ENCODE measurements around the gene PPARA. TPM values are rescaled to one million over a fixed set of nuclear protein-coding genes. Genes with fewer than 3 reads are reported as not detected.

PPARA gene
- total and polyA plus RNA-seq, 2 of the 4 experiments (the other 2 are of a cell fraction): 3.1 to 7.0 TPM

DNA sequence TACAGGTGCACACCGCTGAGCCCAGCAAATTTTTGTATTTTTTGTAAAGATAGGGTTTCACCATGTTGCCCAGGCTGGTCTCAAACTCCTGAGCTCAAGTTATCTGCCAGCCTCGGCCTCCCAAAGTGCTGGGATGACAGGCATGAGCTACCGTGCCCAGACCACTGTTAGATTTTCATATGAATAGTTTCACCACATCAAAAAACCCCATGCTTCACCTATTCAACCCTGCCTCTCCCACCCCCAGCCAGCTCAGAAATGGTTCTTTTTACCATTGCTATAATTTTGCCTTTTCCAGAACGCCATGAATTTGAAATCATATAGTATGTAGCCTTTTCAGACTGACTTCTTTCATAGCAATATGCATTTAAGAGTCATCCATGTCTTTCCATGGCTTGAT, 61.9 kb downstream of the PPARA start:
- Histone ChIP-seq H2BK20ac (ENCODE audit: low read depth, low read length) (no peak overlapping the region), H3K36me3 (ENCODE audit: control insufficient read depth, insufficient read depth, low read length) (peaks cover 30% of the 10 kb centered on the region), H4K20me1 (ENCODE audit: insufficient read depth, low read length) (no peaks in the 10 kb centered on the region), H3K27ac (ENCODE audit: insufficient read depth, low read length) (no peak overlapping the region), H3K14ac (replicated peaks; ENCODE audit: low read depth, low read length) (no peak overlapping the region), H3K9me3 (ENCODE audit: control insufficient read depth, insufficient read depth, low read length) (peaks cover 9% of the 10 kb centered on the region), H4K8ac (ENCODE audit: low read depth in 2 of 2, low read length in 2 of 2) (no peak overlapping the region), H4K5ac (ENCODE audit: low read depth, low read length) (no peak overlapping the region), H3K9me1 (ENCODE audit: insufficient read depth, low read length) (0 out of 2 replicates have a peak, but pooled peaks cover 6% of the 10 kb centered on the region), H2BK120ac (ENCODE audit: low read depth, low read length) (no peak overlapping the region), H3K4ac (ENCODE audit: low read depth, low read length) (no peak overlapping the region), H2AK9ac (replicated peaks; ENCODE audit: low read depth, low read length, poor library complexity) (no peak overlapping the region), H3K4me3 (ENCODE audit: insufficient read depth, low read depth, low read length) (no peak overlapping the region), H3K56ac (ENCODE audit: extremely low read depth, insufficient read depth, low read length) (no peak overlapping the region), H2AK5ac (ENCODE audit: low read depth, low read length) (no peak overlapping the region), H3K9ac (ENCODE audit: low read depth, low read length) (no peak overlapping the region), H2AFZ (replicated peaks; ENCODE audit: low read length, poor library complexity) (no peak overlapping the region), H4K91ac (ENCODE audit: insufficient read depth, low read depth, low read length) (no peak overlapping the region), H3K23ac (ENCODE audit: low read depth, low read length) (no peak overlapping the region), H2BK5ac (ENCODE audit: low read depth, low read length, poor library complexity, severe bottlenecking) (no peak overlapping the region), H3K27me3 (ENCODE audit: control insufficient read depth, insufficient read depth, low read length) (no peaks in the 10 kb centered on the region), H3K4me2 (ENCODE audit: low read depth, low read length) (no peak overlapping the region), H3K18ac (ENCODE audit: low read depth, low read length) (no peak overlapping the region), H3K4me1 (ENCODE audit: control insufficient read depth, insufficient read depth, low read length) (no peaks in the 10 kb centered on the region), H2BK15ac (ENCODE audit: low read depth, low read length) (no peak overlapping the region), H3K79me1 (ENCODE audit: low read depth in 1 of 2, low read length in 2 of 2) (no peaks in the 10 kb centered on the region)
- ChIA-PET CTCF (no interaction called here), POLR2A (ENCODE audit: unreplicated experiment) (no interaction called here)
- BruUV-seq (replicated peaks): no TSS peak
- ATAC-seq (ENCODE audit: low read depth) (no peak), DNase-seq (no peak)
- no peak for TF ChIP-seq MAFK (IDR thresholded peaks at IDR 0.05; ENCODE audit: low read depth, low read length)
- no peak for TF ChIP-seq CHD1 (IDR thresholded peaks at IDR 0.05; ENCODE audit: low read depth, low read length)
- TF ChIP-seq RCOR1 (IDR thresholded peaks at IDR 0.05; ENCODE audit: insufficient replicate concordance, low read length): no peak
- TF ChIP-seq, protein P1, sequence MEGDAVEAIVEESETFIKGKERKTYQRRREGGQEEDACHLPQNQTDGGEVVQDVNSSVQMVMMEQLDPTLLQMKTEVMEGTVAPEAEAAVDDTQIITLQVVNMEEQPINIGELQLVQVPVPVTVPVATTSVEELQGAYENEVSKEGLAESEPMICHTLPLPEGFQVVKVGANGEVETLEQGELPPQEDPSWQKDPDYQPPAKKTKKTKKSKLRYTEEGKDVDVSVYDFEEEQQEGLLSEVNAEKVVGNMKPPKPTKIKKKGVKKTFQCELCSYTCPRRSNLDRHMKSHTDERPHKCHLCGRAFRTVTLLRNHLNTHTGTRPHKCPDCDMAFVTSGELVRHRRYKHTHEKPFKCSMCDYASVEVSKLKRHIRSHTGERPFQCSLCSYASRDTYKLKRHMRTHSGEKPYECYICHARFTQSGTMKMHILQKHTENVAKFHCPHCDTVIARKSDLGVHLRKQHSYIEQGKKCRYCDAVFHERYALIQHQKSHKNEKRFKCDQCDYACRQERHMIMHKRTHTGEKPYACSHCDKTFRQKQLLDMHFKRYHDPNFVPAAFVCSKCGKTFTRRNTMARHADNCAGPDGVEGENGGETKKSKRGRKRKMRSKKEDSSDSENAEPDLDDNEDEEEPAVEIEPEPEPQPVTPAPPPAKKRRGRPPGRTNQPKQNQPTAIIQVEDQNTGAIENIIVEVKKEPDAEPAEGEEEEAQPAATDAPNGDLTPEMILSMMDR (conservative IDR thresholded peaks at IDR 0.05; ENCODE audit: low read depth, low read length): no peak
- no peak for TF ChIP-seq RAD21 (IDR thresholded peaks at IDR 0.05; ENCODE audit: low read length)
- no peak for TF ChIP-seq MXI1 (IDR thresholded peaks at IDR 0.05; ENCODE audit: borderline replicate concordance, low read depth, low read length)
- TF ChIP-seq, protein P2, sequence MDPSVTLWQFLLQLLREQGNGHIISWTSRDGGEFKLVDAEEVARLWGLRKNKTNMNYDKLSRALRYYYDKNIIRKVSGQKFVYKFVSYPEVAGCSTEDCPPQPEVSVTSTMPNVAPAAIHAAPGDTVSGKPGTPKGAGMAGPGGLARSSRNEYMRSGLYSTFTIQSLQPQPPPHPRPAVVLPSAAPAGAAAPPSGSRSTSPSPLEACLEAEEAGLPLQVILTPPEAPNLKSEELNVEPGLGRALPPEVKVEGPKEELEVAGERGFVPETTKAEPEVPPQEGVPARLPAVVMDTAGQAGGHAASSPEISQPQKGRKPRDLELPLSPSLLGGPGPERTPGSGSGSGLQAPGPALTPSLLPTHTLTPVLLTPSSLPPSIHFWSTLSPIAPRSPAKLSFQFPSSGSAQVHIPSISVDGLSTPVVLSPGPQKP (IDR thresholded peaks at IDR 0.05; ENCODE audit: borderline replicate concordance, low read depth, low read length): no peak
- no peak for TF ChIP-seq SMC3 (IDR thresholded peaks at IDR 0.05; ENCODE audit: low read depth, low read length)
- TF ChIP-seq CEBPB (IDR thresholded peaks at IDR 0.05; ENCODE audit: low read depth, low read length): no peak
- TF ChIP-seq FOS (IDR thresholded peaks at IDR 0.05; ENCODE audit: low read depth, low read length): no peak
- TF ChIP-seq POLR2A (IDR thresholded peaks at IDR 0.05; ENCODE audit: low read depth, low read length): no peak
- TF ChIP-seq, protein P3, sequence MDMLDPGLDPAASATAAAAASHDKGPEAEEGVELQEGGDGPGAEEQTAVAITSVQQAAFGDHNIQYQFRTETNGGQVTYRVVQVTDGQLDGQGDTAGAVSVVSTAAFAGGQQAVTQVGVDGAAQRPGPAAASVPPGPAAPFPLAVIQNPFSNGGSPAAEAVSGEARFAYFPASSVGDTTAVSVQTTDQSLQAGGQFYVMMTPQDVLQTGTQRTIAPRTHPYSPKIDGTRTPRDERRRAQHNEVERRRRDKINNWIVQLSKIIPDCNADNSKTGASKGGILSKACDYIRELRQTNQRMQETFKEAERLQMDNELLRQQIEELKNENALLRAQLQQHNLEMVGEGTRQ (IDR thresholded peaks at IDR 0.05; ENCODE audit: low read depth, low read length): no peak
- no peak for TF ChIP-seq NFE2L2 (IDR thresholded peaks at IDR 0.05; ENCODE audit: low read depth, low read length)
- intact Hi-C loops (cut with micrococcal nuclease) (no loop called here), dilution Hi-C loops (cut with HindIII; ENCODE audit: low sequenced_read_pairs, unreplicated experiment) (no loop called here), in situ Hi-C loops (cut with MboI; ENCODE audit: low sequenced_read_pairs) (no loop called here)
- WGBS, 2 experiments (ENCODE audit: extremely low coverage in 2 of 2, insufficient read length in 1 of 2): no CpG with 5 or more reads among the region's 4 CpGs

Measured in IMR-90 (cell line).